ENCODE data around the gene PROM1. TPM values are rescaled to one million over a fixed set of nuclear protein-coding genes. Genes with fewer than 3 reads are reported as not detected.

The PROM1 gene
- total and polyA plus RNA-seq, 2 of the 4 experiments (the other 2 are of a cell fraction): not detected

GRCh38 chr4:16021804-16022560, 61.8 kb downstream of the PROM1 start:
- no peak overlapping the region for H3K56ac ChIP-seq (ENCODE audit: extremely low read depth, insufficient read depth, low read length)
- H2BK5ac ChIP-seq (ENCODE audit: low read depth, low read length, poor library complexity, severe bottlenecking): no peak overlapping the region
- no peak overlapping the region for H3K18ac ChIP-seq (ENCODE audit: low read depth, low read length)
- dilution Hi-C loops (cut with HindIII; ENCODE audit: low sequenced_read_pairs, unreplicated experiment): no loop called here
- H4K5ac ChIP-seq (ENCODE audit: low read depth, low read length): no peak overlapping the region
- H2AK9ac ChIP-seq (replicated peaks; ENCODE audit: low read depth, low read length, poor library complexity): no peak overlapping the region
- intact Hi-C loops (cut with micrococcal nuclease): no loop called here
- H2AFZ ChIP-seq (replicated peaks; ENCODE audit: low read length, poor library complexity): no peak overlapping the region
- H2BK15ac ChIP-seq (ENCODE audit: low read depth, low read length): no peak overlapping the region
- CTCF ChIA-PET: no interaction called here
- no peak overlapping the region for H3K4ac ChIP-seq (ENCODE audit: low read depth, low read length)
- TF ChIP-seq MXI1 (IDR thresholded peaks at IDR 0.05; ENCODE audit: borderline replicate concordance, low read depth, low read length) (no peak), NFE2L2 (IDR thresholded peaks at IDR 0.05; ENCODE audit: low read depth, low read length) (no peak), CEBPB (IDR thresholded peaks at IDR 0.05; ENCODE audit: low read depth, low read length) (no peak), BHLHE40 (IDR thresholded peaks at IDR 0.05; ENCODE audit: low read depth, low read length) (no peak), FOS (IDR thresholded peaks at IDR 0.05; ENCODE audit: low read depth, low read length) (no peak), MAZ (IDR thresholded peaks at IDR 0.05; ENCODE audit: borderline replicate concordance, low read depth, low read length) (no peak), MAFK (IDR thresholded peaks at IDR 0.05; ENCODE audit: low read depth, low read length) (no peak), RFX5 (IDR thresholded peaks at IDR 0.05; ENCODE audit: low read depth, low read length) (no peak), CTCF (conservative IDR thresholded peaks at IDR 0.05; ENCODE audit: low read depth, low read length) (no peak), RAD21 (IDR thresholded peaks at IDR 0.05; ENCODE audit: low read length) (no peak), RCOR1 (IDR thresholded peaks at IDR 0.05; ENCODE audit: insufficient replicate concordance, low read length) (no peak), POLR2A (IDR thresholded peaks at IDR 0.05; ENCODE audit: low read depth, low read length) (no peak), SMC3 (IDR thresholded peaks at IDR 0.05; ENCODE audit: low read depth, low read length) (no peak), ELK1 (IDR thresholded peaks at IDR 0.05; ENCODE audit: borderline replicate concordance, low read depth, low read length) (no peak), CHD1 (IDR thresholded peaks at IDR 0.05; ENCODE audit: low read depth, low read length) (no peak), USF2 (IDR thresholded peaks at IDR 0.05; ENCODE audit: low read depth, low read length) (no peak)
- DNase-seq (no peak), ATAC-seq (ENCODE audit: low read depth) (no peak)
- no peaks in the 10 kb centered on the region for H3K79me1 ChIP-seq (ENCODE audit: low read depth in 1 of 2, low read length in 2 of 2)
- no peak overlapping the region for H3K27ac ChIP-seq (ENCODE audit: insufficient read depth, low read length)
- H3K4me3 ChIP-seq (ENCODE audit: insufficient read depth, low read depth, low read length): no peak overlapping the region
- no peak overlapping the region for H3K9ac ChIP-seq (ENCODE audit: low read depth, low read length)
- H3K9me3 ChIP-seq (ENCODE audit: control insufficient read depth, insufficient read depth, low read length): no peaks in the 10 kb centered on the region
- no peaks in the 10 kb centered on the region for H4K20me1 ChIP-seq (ENCODE audit: insufficient read depth, low read length)
- no peak overlapping the region for H3K14ac ChIP-seq (replicated peaks; ENCODE audit: low read depth, low read length)
- H3K27me3 ChIP-seq (ENCODE audit: control insufficient read depth, insufficient read depth, low read length): peaks cover 44% of the 10 kb centered on the region
- BruUV-seq (replicated peaks): no TSS peak
- H2BK120ac ChIP-seq (ENCODE audit: low read depth, low read length): no peak overlapping the region
- no peak overlapping the region for H4K91ac ChIP-seq (ENCODE audit: insufficient read depth, low read depth, low read length)
- no peak overlapping the region for H2BK20ac ChIP-seq (ENCODE audit: low read depth, low read length)
- no peak overlapping the region for H3K4me2 ChIP-seq (ENCODE audit: low read depth, low read length)
- no peak overlapping the region for H4K8ac ChIP-seq (ENCODE audit: low read depth in 2 of 2, low read length in 2 of 2)
- no peak overlapping the region for H2AK5ac ChIP-seq (ENCODE audit: low read depth, low read length)
- in situ Hi-C loops (cut with MboI; ENCODE audit: low sequenced_read_pairs): no loop called here
- no peaks in the 10 kb centered on the region for H3K4me1 ChIP-seq (ENCODE audit: control insufficient read depth, insufficient read depth, low read length)
- H3K36me3 ChIP-seq (ENCODE audit: control insufficient read depth, insufficient read depth, low read length): no peaks in the 10 kb centered on the region
- POLR2A ChIA-PET (ENCODE audit: unreplicated experiment): no interaction called here
- 50% methylated on average over 1 of the region's 8 CpGs; no CpG with 5 or more reads in 1 of the 2 experiments for WGBS, 2 experiments (ENCODE audit: extremely low coverage in 2 of 2, insufficient read length in 1 of 2)
- no peaks in the 10 kb centered on the region for H3K9me1 ChIP-seq (ENCODE audit: insufficient read depth, low read length)
- no peak overlapping the region for H3K23ac ChIP-seq (ENCODE audit: low read depth, low read length)
